Rectal smooth muscle tissue (tissue), 1 donor: ENCODE data around the gene GRAMD4.

Experiments used
- H3K27ac ChIP-seq: one replicate; pipeline ENCODE4 v1.7.0; 2013; ENCODE audit warnings: low read depth, low read length, inconsistent platforms
- H3K27me3 ChIP-seq: one replicate; pipeline ENCODE4 v1.7.0; 2013; ENCODE audit warnings: low read length; ENCODE audit not compliant: control insufficient read depth, insufficient read depth
- H3K36me3 ChIP-seq: one replicate; pipeline ENCODE4 v1.7.0; 2013; ENCODE audit warnings: low read length; ENCODE audit not compliant: control insufficient read depth, insufficient read depth
- H3K4me1 ChIP-seq: one replicate; pipeline ENCODE4 v1.7.0; 2013; ENCODE audit warnings: low read length; ENCODE audit not compliant: control insufficient read depth, insufficient read depth
- H3K4me3 ChIP-seq: one replicate; pipeline ENCODE4 v1.7.0; 2013; ENCODE audit warnings: low read length
- H3K9ac ChIP-seq: one replicate; pipeline ENCODE4 v1.7.0; 2013; ENCODE audit warnings: low read length

The GRAMD4 gene

DNA sequence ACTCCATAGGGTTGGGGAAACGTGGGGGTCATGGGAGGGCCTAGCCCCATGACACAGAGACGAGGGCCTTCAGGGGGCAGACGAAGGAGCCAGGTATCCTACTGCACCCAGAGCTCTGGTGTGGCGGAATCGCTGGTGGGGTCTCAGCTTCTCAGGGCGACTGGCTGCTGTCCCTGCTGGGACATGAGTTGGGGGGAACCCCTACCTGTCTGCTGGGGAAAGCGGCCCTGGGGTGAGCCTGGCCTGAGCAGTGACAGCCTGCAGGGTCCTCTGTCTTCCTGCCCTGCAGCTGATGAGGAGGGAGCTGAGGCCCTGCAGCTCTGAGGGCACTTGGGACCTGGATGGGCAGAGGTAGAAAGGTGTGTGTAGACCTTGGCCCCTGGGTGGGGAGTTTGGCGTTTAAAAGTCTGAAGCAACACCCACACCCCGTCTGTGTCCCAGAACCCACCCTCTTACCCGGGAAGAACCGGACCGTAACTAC lies 33.6 kb upstream of the GRAMD4 start:
- Histone ChIP-seq H3K4me3 (no peak overlapping the region), H3K27me3 (no peaks in the 10 kb centered on the region), H3K9ac (no peak overlapping the region), H3K4me1 (peaks cover 2% of the 10 kb centered on the region), H3K36me3 (no peaks in the 10 kb centered on the region), H3K27ac (no peak overlapping the region)

DNA sequence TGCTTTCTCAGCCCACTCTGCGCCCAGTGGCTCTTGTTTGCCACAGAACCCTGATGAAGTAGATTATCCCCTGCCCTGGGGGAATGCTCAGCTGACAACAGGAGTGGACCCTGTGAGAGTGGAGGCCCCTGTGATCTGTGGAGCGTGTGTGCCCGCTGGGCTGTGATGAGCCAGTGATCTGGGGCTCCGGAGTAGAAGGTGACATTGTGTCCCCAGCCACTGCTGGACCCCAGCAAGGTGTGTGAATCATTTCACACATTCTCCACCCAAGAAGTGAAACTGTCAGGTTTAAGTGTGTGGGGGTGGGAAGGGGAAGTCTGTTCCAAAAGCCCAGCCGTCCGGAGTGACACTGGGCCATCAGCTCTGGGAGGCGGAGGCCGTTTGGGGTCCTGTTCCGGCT lies 33.1 kb upstream of the GRAMD4 start:
- Histone ChIP-seq H3K4me1 (peaks cover 2% of the 10 kb centered on the region), H3K27ac (no peak overlapping the region), H3K4me3 (peak overlapping the region; percentile 0), H3K9ac (no peak overlapping the region), H3K36me3 (no peaks in the 10 kb centered on the region), H3K27me3 (no peaks in the 10 kb centered on the region)

GRCh38 chr22:46587492-46588278 lies 32.5 kb upstream of the GRAMD4 start:
- Histone ChIP-seq H3K27ac (no peak overlapping the region), H3K9ac (no peak overlapping the region), H3K27me3 (no peaks in the 10 kb centered on the region), H3K4me3 (peak overlapping the region; percentile 0), H3K36me3 (no peaks in the 10 kb centered on the region), H3K4me1 (peaks cover 2% of the 10 kb centered on the region)

GRCh38 chr22:46588279-46589140 lies 31.7 kb upstream of the GRAMD4 start:
- H3K27me3 ChIP-seq = no peaks in the 10 kb centered on the region
- H3K27ac ChIP-seq = no peak overlapping the region
- H3K36me3 ChIP-seq = no peaks in the 10 kb centered on the region
- no peak overlapping the region for H3K9ac ChIP-seq
- peaks cover 2% of the 10 kb centered on the region for H3K4me1 ChIP-seq
- H3K4me3 ChIP-seq = no peak overlapping the region

DNA sequence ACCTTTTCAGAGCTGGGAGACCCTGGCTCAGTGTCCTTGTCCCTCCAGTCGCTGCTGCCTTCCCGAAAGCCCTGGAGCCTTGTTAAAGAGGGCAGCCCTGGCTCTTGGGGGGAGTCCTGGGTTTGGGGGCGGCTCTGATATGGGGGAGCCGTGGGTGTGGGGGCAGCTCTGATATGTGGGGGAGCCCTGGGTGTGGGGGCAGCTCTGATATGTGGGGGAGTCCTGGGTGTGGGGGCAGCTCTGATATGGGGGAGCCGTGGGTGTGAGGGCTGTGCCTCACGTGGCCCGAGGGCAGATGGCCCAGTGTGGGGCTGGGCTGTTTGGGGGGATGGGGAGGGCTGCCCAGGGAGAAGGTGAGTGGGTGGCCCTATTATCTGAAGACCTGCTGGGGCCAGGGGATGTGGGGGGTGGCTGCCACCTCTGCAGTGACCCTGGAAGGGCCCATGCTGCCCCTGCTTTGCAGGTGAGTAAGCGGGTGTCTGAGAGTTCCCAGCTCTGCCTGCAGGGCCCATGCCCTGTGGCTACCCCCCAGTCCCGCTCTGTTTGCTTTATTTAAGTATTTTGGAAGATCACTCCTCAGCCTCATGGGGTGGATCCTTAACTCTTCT lies 30.9 kb upstream of the GRAMD4 start:
- Histone ChIP-seq H3K27ac (no peak overlapping the region), H3K4me3 (no peak overlapping the region), H3K4me1 (peaks cover 2% of the 10 kb centered on the region), H3K36me3 (no peaks in the 10 kb centered on the region), H3K27me3 (no peaks in the 10 kb centered on the region), H3K9ac (no peak overlapping the region)

DNA sequence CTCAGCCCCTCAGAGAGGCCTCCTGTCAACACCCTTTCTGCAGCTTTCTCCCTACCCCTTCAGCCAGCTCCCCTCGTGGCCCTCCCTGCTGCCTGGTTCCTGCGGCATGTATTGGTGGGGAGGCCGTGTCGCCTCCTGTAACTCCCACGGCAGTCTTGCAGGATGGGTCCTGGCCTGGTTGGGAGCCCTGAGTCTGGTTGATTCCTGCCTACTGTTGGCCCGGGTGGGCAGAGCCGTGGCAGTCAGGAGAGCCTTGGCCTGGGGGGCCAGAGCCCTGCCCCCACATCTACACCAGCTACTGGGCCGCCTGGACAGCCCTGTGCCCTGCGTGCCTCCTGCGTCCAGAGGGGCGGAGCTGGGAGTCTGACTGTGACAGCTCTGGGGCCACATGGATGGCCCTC lies 30.3 kb upstream of the GRAMD4 start:
- H3K27ac ChIP-seq = no peak overlapping the region
- no peaks in the 10 kb centered on the region for H3K36me3 ChIP-seq
- no peaks in the 10 kb centered on the region for H3K27me3 ChIP-seq
- H3K4me3 ChIP-seq = no peak overlapping the region
- no peak overlapping the region for H3K9ac ChIP-seq
- H3K4me1 ChIP-seq = peaks cover under 1% of the 10 kb centered on the region

GRCh38 chr22:46590334-46590733 lies 29.9 kb upstream of the GRAMD4 start:
- no peak overlapping the region for H3K27ac ChIP-seq
- no peaks in the 10 kb centered on the region for H3K27me3 ChIP-seq
- no peak overlapping the region for H3K4me3 ChIP-seq
- H3K4me1 ChIP-seq = no peaks in the 10 kb centered on the region
- no peaks in the 10 kb centered on the region for H3K36me3 ChIP-seq
- no peak overlapping the region for H3K9ac ChIP-seq

- Histone ChIP-seq H3K4me3 (peak overlapping the region; percentile 9), H3K27me3 (no peaks in the 10 kb centered on the region), H3K27ac (peak overlapping the region; percentile 40), H3K9ac (peak overlapping the region; percentile 40), H3K36me3 (no peaks in the 10 kb centered on the region), H3K4me1 (no peaks in the 10 kb centered on the region)
Observed at GRCh38 chr22:46591930-46592329, 28.3 kb upstream of the GRAMD4 start.

DNA sequence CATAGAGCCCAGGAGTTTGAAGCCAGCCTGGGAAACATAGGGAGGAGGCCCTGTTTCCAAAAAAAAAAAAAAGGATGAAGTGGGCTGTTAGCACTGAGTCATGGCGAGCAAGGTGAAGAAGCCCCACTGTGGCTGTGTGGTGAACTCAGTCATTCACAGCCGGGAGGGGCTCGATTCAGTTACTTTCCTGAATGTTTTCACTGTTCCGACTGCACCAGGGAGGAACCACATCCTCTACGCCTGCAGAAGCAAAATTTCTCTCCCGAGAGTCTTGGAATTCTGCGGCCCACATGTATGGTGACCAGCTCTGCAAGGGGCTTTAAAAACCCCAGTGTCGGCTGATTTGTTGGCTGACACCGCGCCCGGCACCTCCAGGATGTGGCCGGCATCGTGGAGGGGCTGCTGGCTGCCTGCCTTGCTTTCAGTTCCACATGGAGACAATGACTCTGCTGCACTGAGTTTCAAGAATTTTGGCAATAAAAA lies 27.8 kb upstream of the GRAMD4 start:
- Histone ChIP-seq H3K9ac (peak overlapping the region; percentile 40), H3K27me3 (no peaks in the 10 kb centered on the region), H3K36me3 (no peaks in the 10 kb centered on the region), H3K27ac (peak overlapping the region; percentile 40), H3K4me1 (no peaks in the 10 kb centered on the region), H3K4me3 (peak overlapping the region; percentile 9)

DNA sequence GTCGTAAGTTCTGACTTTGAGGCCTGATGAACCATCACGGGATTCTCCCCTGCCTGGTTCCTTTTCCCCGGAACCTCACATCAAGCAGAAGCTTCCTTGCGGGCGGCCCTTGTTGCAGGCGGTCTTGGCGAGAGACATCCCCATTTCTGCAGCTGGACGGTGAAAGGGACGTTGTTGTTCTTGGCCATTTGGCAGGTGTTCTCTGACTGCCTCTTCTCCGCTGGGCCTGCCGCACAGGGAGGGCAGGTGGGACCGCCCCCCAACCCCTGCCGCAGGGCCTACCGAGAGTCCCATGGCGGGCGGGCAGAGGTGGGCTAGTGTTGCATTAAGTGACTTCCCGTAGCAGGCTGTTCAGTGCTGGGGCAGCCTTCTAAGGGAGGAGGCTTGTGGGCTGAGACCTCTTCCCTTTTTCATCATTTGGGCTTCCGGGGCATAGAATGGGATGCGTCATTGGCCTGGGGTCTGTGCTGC lies 26.9 kb upstream of the GRAMD4 start:
- no peaks in the 10 kb centered on the region for H3K36me3 ChIP-seq
- no peak overlapping the region for H3K4me3 ChIP-seq
- no peaks in the 10 kb centered on the region for H3K4me1 ChIP-seq
- H3K27me3 ChIP-seq = no peaks in the 10 kb centered on the region
- H3K27ac ChIP-seq = peak overlapping the region; percentile 24
- H3K9ac ChIP-seq = no peak overlapping the region

DNA sequence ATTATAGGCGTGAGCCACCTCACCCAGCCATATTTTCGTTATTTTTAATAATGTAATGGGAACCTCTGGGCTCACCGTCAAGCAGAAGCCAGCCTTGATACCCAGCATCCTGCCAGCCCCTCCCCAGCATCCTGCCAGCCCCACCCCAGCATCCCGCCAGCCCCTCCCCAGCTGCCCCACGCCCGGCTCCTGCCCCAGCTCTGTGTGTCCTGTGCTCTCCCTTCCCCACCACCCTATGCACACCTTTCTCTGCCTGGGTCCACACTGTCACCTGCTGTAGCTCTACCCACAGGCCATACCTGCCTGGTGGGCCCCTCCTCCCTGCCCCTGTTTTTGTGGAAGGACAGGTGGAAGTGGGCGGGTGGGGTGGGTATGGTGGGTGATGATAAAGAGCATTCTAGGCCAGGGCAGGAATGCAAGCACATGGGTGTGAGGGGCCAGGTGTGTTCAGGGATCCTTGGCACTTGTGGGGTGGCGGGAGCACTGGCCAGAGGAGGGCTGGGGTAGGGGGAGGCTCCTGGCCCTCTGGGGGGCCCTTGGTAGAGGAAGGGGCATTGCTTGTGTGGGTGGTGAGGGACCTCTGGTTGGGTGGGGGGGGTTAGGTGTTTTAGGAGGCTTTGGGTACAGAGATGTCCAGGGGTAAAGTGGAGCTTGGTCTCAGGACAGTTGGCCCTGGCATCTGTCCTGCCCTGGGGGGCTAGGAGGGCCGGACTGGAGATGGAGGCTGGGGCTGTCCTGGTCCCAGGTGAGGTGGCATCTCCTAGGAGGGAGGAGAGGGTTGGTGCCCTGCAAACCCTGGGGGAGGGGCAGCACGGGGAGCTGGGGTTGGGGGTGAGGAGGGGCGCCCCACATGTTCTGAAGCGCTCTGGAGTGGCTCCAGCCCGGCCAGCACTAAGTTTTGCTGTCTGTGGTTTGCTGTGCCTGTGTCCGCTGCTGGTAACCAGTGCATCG lies 25.9 kb upstream of the GRAMD4 start:
- Histone ChIP-seq H3K27me3 (no peaks in the 10 kb centered on the region), H3K4me3 (no peak overlapping the region), H3K36me3 (no peaks in the 10 kb centered on the region), H3K9ac (no peak overlapping the region), H3K27ac (no peak overlapping the region), H3K4me1 (no peaks in the 10 kb centered on the region)
